NT2/D1 (cell line): ENCODE results near the gene PHF2.

Source experiments
- DNase-seq: peaks from one replicate; pipeline ENCODE4 v3.0.0-alpha.2; 2011; ENCODE audit warnings: low read depth, low spot score
- H3K27me3 ChIP-seq: 2 replicates; pipeline ENCODE4 v1.6.0; 2011; ENCODE audit warnings: mild to moderate bottlenecking; ENCODE audit not compliant: insufficient read length, insufficient read depth
- H3K36me3 ChIP-seq: 2 replicates; pipeline ENCODE4 v1.6.1; 2011; ENCODE audit warnings: mild to moderate bottlenecking, low read length, mixed read lengths; ENCODE audit not compliant: insufficient read depth, insufficient read length
- H3K4me1 ChIP-seq: 2 replicates; pipeline ENCODE4 v1.5.1; 2011; ENCODE audit not compliant: insufficient read depth, insufficient read length
- H3K4me3 ChIP-seq: 2 replicates; pipeline ENCODE4 v1.5.1; 2011; ENCODE audit warnings: low read depth; ENCODE audit not compliant: insufficient read length
- H3K9ac ChIP-seq: 2 replicates; pipeline ENCODE4 v1.6.0; 2011; ENCODE audit warnings: low read depth; ENCODE audit not compliant: insufficient read length
- H3K9me3 ChIP-seq: 2 replicates; pipeline ENCODE4 v1.5.1; 2011; ENCODE audit warnings: mild to moderate bottlenecking, low read length; ENCODE audit not compliant: insufficient read depth
- SUZ12 ChIP-seq: IDR thresholded peaks from 2 replicates; pipeline ENCODE4 v1.6.1; 2011; ENCODE audit not compliant: insufficient read length, insufficient read depth; ENCODE audit errors: extremely low read depth
- YY1 ChIP-seq: IDR thresholded peaks from 2 replicates; pipeline ENCODE4 v1.6.1; 2011; ENCODE audit not compliant: insufficient read length, insufficient read depth
- ZNF274 ChIP-seq: IDR thresholded peaks from 2 replicates; pipeline ENCODE4 v1.6.1; 2011; ENCODE audit warnings: mild to moderate bottlenecking, low read depth, low read length

Gene PHF2

DNA sequence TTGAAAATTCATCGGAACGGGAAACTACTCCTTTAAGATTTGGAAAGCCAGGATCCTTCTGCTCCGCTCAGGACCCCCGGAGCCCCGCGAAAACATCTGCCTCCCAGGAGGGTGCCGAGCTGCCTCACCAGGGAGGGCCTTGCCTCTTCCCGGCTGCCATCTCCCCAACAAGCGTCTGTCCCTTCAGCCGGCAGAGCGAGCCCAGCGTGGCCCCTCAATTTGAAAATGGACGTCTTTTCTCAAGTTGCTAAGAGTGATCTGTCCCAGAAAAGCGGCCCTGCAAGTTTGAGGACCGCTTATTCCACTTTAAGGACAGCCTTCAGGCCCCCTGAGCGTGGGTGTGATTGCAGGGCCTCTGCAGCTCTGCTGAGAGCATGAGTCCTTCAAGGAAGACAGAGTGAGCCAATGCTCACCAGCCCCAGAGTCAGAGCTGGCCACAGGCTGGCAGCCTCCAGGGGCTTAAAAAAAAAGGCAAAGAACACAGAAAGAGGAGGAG is 101.3 kb downstream of the PHF2 start:
- peaks cover 28% of the 10 kb centered on the region for H3K36me3 ChIP-seq
- TF ChIP-seq ZNF274 (no peak), SUZ12 (no peak), YY1 (no peak)
- no peak overlapping the region for H3K9ac ChIP-seq
- peaks cover 7% of the 10 kb centered on the region for H3K27me3 ChIP-seq
- no peak for DNase-seq
- H3K4me3 ChIP-seq: no peak overlapping the region
- H3K4me1 ChIP-seq: peaks cover 7% of the 10 kb centered on the region
- no peaks in the 10 kb centered on the region for H3K9me3 ChIP-seq

DNA sequence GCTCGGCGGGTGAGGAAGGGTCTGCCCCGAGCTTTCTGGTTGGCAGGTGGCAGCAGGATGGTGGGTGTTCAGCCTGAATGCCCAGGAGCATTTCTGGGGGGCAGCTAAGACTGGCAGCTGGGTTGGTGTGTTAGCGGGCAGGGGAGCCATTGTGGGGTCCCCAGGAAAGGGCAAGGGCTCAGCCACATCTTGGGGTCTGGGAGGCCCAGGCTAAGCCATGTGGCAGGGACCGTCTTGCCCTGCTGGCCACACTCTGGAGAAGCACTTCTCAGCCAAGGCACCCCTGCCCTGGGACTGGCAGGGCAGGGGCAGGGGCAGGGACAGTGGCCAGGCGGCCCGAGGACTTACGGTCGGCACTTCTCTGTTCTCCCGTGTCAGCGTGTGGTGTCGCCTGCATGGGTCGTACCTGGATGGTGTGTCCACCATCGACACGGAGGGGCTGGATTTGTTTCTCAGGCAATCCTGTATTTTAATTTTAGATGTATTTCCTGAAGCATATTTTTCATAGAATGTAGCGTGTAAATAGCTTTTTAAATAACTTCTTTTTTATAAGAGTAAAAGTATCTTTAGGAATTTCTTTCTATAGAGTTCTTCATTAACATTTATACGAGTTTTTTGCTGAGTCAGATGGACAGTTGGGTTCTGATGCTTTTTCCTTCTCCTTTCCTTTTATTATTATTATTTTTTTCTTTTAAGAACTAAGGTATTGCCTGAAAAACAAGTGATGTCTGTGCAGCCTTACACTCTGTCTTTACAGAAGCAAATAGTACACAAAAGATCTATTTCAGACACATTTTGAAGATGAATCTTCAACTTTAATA is 102.0 kb downstream of the PHF2 start:
- TF ChIP-seq YY1 (no peak), ZNF274 (no peak), SUZ12 (no peak)
- no peak for DNase-seq
- Histone ChIP-seq H3K9ac (no peak overlapping the region), H3K36me3 (peaks cover 28% of the 10 kb centered on the region), H3K27me3 (peaks cover 7% of the 10 kb centered on the region), H3K9me3 (no peaks in the 10 kb centered on the region), H3K4me1 (peaks cover 9% of the 10 kb centered on the region), H3K4me3 (no peak overlapping the region)

DNA sequence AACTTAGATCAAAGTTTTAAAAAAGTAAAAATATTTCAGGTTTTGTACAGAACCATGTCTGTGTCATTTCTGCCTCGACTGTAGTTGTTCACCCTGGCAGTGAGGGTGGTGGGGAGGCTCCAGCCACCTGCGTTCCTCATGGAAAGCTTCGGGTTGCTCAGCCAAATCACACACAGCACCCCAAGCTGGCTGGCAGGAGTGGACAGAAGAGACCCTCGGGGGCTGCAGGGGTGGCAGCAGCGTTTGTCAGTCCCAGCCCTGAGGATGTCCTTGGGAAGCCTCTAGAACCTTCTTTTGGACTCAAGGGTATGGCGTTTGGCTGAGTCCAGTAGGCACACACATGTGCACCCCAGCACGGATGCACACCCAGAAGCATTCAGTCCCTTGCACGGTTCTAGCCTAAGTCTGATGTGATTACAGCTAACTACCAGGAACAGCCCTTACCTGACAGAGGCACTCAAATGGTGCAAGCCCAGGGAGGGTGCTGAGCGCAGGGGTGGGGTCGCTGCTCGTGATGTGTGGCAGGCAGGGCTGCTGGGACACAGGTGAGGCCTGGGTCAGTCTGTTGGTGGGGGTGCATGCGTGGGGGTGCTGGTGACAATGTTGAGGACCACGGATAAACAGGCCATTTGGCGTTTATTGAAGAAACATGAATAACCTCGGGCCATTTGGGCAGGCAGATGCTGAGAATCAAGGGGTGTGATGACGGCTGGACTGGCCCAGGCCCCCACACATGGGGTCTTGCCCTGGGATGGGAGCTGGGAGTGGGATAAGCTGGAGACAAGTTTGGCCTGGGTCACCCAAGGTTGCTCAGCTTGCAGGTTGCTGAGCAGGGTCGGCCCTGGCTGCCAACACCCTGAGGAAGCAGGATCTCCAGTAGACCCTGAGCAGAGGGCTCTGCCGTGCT is 103.4 kb downstream of the PHF2 start:
- peaks cover 12% of the 10 kb centered on the region for H3K4me1 ChIP-seq
- no peak for TF ChIP-seq ZNF274
- no peak for TF ChIP-seq YY1
- no peak for TF ChIP-seq SUZ12
- H3K27me3 ChIP-seq: peaks cover 7% of the 10 kb centered on the region
- peaks cover 20% of the 10 kb centered on the region for H3K36me3 ChIP-seq
- no peaks in the 10 kb centered on the region for H3K9me3 ChIP-seq
- no peak for DNase-seq
- no peak overlapping the region for H3K4me3 ChIP-seq
- no peak overlapping the region for H3K9ac ChIP-seq

DNA sequence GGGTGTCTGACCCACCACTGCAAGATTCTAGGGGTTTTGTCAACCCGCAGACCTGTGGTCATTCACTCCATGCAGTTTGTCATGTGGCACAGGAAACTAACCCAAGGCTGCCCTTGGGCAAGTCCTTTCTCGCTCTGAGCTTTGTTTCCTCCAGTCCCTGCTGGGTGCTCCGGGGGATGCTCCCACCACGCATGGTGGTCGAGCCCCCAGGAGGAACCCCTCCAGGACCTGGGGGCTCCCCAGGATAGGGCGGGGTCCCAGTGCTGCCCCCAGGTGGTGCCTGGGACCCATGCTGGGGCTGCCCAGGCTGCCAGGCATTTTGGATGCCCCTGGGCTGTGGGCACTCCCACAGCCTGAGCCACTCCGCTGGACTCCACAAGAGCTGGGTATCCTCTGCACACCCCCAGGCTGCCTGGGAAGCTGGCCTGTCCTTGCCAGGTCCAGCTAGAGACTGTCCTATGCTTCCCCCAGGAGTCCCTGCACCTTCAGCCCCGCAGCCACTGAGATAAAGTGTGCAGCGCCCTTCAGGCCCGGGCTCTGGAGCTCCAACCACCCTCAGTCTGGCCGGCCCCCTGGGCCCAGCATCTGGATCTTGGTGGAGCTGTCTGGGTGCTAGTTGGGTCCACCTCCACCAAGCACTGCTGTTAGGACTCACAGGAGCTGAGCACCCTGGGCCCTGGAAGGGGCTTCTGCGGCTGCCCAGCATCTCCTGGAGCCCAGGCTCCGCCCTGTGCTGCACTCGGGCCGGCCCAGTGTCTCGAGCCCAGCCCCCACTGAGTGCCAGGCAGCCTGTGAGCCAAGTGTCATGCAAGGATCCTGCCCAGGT is 104.3 kb downstream of the PHF2 start:
- DNase-seq: no peak
- H3K9ac ChIP-seq: no peak overlapping the region

DNA sequence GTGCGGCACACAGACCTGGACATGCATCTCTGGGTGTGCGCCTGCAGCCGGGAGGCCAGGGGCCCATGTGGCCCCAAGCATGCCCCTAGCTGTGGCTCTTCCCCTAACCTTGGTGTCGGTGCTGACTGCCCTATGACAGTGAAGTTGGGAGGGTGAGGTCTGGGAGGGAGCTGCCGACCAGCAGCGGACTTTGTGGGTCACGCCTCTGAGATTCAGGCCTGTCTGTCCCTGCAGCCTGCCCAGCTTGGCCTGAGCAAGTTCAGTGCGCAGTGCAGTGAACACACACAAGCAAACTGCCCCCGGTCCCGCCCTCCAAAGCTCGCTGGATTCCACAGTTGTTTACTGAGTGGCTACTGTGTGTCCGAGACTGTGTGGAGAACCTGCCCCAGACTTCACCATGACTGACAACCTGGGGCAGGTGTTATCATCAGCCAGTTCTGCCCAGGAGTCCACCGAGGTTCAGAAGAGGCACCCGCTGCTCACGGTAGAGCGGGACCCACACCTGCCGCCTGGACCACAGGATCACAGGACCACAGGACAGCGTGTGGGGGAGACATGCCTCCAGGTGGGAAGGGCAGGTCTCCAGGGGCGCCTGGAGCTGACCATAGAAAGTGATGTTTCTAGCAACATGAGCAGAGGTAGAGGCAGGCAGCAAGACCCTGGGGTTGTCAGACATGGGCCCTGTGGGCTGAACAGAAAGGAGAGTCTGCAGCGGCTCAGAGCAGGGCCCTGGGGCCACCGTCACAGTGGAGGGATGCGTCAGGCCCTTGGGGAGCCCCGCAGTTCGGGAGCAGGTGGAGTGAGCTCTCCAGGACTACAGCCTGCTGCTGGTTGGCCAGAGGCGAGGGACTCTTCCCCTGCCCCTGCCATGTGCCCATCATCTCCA is 105.1 kb downstream of the PHF2 start:
- Histone ChIP-seq H3K9me3 (no peaks in the 10 kb centered on the region), H3K4me3 (no peak overlapping the region), H3K4me1 (peaks cover 12% of the 10 kb centered on the region), H3K9ac (no peak overlapping the region), H3K27me3 (peaks cover 7% of the 10 kb centered on the region), H3K36me3 (peaks cover 18% of the 10 kb centered on the region)
- DNase-seq: no peak
- TF ChIP-seq YY1: no peak

More for the DNA sequence above, 104.3 kb downstream of the PHF2 start:
- Histone ChIP-seq H3K36me3 (peaks cover 18% of the 10 kb centered on the region), H3K4me3 (no peak overlapping the region), H3K27me3 (peaks cover 7% of the 10 kb centered on the region), H3K9me3 (no peaks in the 10 kb centered on the region), H3K4me1 (peaks cover 12% of the 10 kb centered on the region)
- no peak for TF ChIP-seq YY1
- no peak for TF ChIP-seq ZNF274
- no peak for TF ChIP-seq SUZ12

DNA sequence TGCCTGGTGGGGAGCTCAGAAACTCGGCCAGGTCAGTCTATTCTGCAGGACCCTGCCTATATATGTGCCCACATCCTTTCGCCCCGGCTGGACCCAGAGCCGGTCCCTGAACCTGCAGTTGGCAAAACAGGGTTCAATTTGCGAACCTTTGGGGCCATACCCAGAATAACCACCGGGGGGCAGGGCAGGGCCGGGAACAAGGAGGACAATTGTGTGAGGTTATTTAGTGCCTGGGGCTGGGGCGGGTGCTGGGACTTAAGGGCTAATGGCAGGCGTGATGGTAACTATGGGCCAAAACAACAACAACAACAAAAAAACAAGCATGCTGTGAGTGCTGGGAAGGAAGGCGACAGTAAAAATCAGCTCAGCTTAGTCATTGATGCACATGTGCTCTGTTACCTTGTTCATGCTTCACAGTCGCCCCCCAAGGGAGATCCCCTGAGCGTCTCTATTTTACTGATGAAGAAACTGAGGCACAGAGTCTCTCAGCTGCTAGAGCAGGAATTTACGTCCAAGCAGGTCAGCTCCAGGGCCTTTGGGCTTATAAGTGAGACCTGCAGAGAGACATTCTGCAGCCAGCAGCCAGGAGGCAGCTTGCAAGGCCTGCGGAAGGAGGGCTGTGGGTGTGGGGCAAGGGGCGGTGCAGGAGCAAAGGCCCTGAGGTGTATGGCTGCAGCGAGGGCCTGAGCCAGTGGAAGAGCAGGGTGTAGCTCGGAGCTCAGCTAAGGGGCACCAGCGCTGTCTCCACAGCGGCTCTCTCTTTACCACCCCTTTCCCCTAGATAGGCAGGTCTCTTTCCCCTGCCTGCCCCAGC is 106.0 kb downstream of the PHF2 start:
- Histone ChIP-seq H3K4me3 (no peak overlapping the region), H3K27me3 (peaks cover 7% of the 10 kb centered on the region), H3K36me3 (peaks cover 10% of the 10 kb centered on the region), H3K4me1 (peaks cover 12% of the 10 kb centered on the region), H3K9ac (no peak overlapping the region), H3K9me3 (no peaks in the 10 kb centered on the region)
- TF ChIP-seq ZNF274 (no peak), YY1 (no peak), SUZ12 (no peak)
- DNase-seq: peak; percentile 76
